HEK293T (cell line): ENCODE measurements around the gene WNT8A.

Experiments
- ELF4 ChIP-seq: fragments of 450-650 bp; IDR thresholded peaks from 2 replicates; pipeline ENCODE4 v1.6.1; 2017; ENCODE audit warnings: antibody characterized with exemption
- FOXM1 ChIP-seq: fragments of 450-650 bp; IDR thresholded peaks from 2 replicates; pipeline ENCODE4 v1.6.1; 2017; ENCODE audit warnings: mild to moderate bottlenecking, borderline replicate concordance
- HDGF ChIP-seq: fragments of 450-650 bp; IDR thresholded peaks from 2 replicates; pipeline ENCODE4 v1.6.1; 2017; ENCODE audit warnings: antibody characterized with exemption, borderline replicate concordance
- SP1 ChIP-seq: fragments of 450-650 bp; IDR thresholded peaks from 2 replicates; pipeline ENCODE4 v1.6.1; 2017
- ZNF384 ChIP-seq: fragments of 450-650 bp; IDR thresholded peaks from 2 replicates; pipeline ENCODE4 v1.6.1; 2016
- TF ChIP-seq, protein P1 (sequence below): fragments of 450-650 bp; IDR thresholded peaks from 2 replicates; pipeline ENCODE4 v1.6.1; 2016

- TF ChIP-seq ZNF384 = no peak
- TF ChIP-seq ELF4 = no peak
- no peak for TF ChIP-seq SP1
- TF ChIP-seq, protein P1, sequence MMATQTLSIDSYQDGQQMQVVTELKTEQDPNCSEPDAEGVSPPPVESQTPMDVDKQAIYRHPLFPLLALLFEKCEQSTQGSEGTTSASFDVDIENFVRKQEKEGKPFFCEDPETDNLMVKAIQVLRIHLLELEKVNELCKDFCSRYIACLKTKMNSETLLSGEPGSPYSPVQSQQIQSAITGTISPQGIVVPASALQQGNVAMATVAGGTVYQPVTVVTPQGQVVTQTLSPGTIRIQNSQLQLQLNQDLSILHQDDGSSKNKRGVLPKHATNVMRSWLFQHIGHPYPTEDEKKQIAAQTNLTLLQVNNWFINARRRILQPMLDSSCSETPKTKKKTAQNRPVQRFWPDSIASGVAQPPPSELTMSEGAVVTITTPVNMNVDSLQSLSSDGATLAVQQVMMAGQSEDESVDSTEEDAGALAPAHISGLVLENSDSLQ = no peak
- TF ChIP-seq FOXM1 = no peak
- TF ChIP-seq HDGF = no peak
Observed at GRCh38 chr5:138096363-138096762, 12.5 kb downstream of the WNT8A start.
